Spinal cord (tissue), 10 donors: Measurements from ENCODE around the gene NDEL1. TPM values are rescaled to one million over a fixed set of nuclear protein-coding genes. Genes with fewer than 3 reads are reported as not detected.

ENCODE experiments used
- DNase-seq, 6 donors: peaks; one replicate each; pipeline versions ENCODE4 v3.0.0 to v3.0.0-alpha.2; 2013 to 2015; ENCODE audit warnings: low spot score in 6 of 6, low read depth in 4 of 6
- H3K27ac ChIP-seq: one replicate; pipeline ENCODE4 v1.5.1; 2013; ENCODE audit warnings: low read depth, low read length, control low read depth
- H3K27me3 ChIP-seq: one replicate; pipeline ENCODE4 v1.6.1; 2013; ENCODE audit warnings: low read length; ENCODE audit not compliant: control insufficient read depth, insufficient read depth
- H3K36me3 ChIP-seq: one replicate; pipeline ENCODE4 v1.6.1; 2013; ENCODE audit warnings: low read length; ENCODE audit not compliant: control insufficient read depth, insufficient read depth
- H3K4me1 ChIP-seq: one replicate; pipeline ENCODE4 v1.6.1; 2013; ENCODE audit warnings: low read length; ENCODE audit not compliant: control insufficient read depth, insufficient read depth
- H3K4me3 ChIP-seq: one replicate; pipeline ENCODE4 v1.5.1; 2013; ENCODE audit warnings: low read depth, low read length, control low read depth
- H3K9me3 ChIP-seq: one replicate; pipeline ENCODE4 v1.6.1; 2013; ENCODE audit warnings: low read length; ENCODE audit not compliant: control insufficient read depth, insufficient read depth
- WGBS: methylation state at CpG from one replicate; pipeline ENCODE4 v1.1.5; 2013; ENCODE audit warnings: missing lambda C conversion rate; ENCODE audit not compliant: insufficient coverage; 5-methylcytosine and 5-hydroxymethylcytosine counted together
- polyA plus RNA-seq, 2 donors: library from polyadenylated mRNA; unstranded; fragments of 120-200 nt; gene quantifications; one replicate each; pipeline ENCODE4 v1.2.1, GENCODE V29; 2013; ENCODE audit not compliant: insufficient read length in 2 of 2
- small RNA-seq: library from RNA; depleted of rRNA; stranded (forward); fragments of <200 nt; gene quantifications from one replicate; pipeline ENCODE3, GENCODE V24; 2014; ENCODE audit warnings: low replicate concordance
- total RNA-seq, 2 donors: library from RNA; depleted of rRNA in 1 of 2; stranded (reverse); fragments of 120-200 nt in 1 of 2; fragments of >200 nt in 1 of 2; gene quantifications; one replicate each; pipeline versions ENCODE4 v1.2.3 to v1.2.4, GENCODE V29; 2013 to 2014
- donor health status: healthy.

Gene NDEL1
- total and polyA plus RNA-seq, 4 donors, result 30.7 to 48.9 (median 47.1) TPM

DNA sequence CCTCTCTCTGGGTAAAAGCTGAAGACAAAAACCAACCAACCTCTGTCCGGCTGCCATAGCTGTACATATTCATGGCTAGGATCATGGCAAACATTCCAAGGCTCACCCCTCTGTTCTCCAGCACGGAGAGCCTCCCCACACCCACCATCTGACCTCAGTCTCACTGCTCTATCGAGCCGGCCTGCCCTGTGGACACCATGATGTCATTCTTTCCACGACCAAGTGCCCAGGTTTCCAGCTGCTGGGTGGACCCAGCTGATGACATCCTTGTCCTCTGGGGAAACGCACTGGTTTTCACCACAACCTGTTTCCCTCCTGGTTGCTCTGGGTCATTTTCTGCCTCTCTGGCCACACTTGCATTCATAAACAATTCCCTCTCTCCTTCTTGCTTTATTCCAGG lies 67.7 kb downstream of the NDEL1 start:
- no peak for DNase-seq
- Histone ChIP-seq H3K4me3 (no peak overlapping the region), H3K4me1 (no peaks in the 10 kb centered on the region), H3K27ac (no peak overlapping the region), H3K9me3 (no peaks in the 10 kb centered on the region), H3K27me3 (no peaks in the 10 kb centered on the region), H3K36me3 (peaks cover 74% of the 10 kb centered on the region)
- 85% methylated on average over 6 of the region's 6 CpGs for whole genome bisulfite sequencing

DNA sequence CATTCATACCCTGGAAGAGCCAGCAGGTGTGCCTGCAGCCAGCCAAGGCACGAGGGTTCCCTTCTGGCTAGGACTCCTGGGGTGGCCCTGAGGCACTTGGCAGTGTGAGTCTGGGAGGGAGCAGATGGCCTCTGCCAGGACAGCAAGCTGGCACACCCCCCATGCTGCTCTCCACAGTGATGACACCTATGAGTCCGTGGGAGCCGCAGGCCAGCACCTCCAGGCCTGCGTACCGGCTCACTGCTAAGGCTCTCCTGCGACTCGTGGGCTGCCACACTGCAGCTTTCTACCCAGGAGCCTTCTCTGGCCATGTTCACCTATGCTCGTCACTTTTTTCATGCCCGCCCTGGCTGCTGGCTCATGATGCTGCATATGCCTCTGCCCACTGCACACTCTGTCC lies 68.1 kb downstream of the NDEL1 start:
- 74% methylated on average over 9 of the region's 9 CpGs for WGBS
- Histone ChIP-seq H3K27ac (no peak overlapping the region), H3K4me3 (no peak overlapping the region), H3K9me3 (no peaks in the 10 kb centered on the region), H3K4me1 (no peaks in the 10 kb centered on the region), H3K27me3 (no peaks in the 10 kb centered on the region), H3K36me3 (peaks cover 70% of the 10 kb centered on the region)
- no peak for DNase-seq

DNA sequence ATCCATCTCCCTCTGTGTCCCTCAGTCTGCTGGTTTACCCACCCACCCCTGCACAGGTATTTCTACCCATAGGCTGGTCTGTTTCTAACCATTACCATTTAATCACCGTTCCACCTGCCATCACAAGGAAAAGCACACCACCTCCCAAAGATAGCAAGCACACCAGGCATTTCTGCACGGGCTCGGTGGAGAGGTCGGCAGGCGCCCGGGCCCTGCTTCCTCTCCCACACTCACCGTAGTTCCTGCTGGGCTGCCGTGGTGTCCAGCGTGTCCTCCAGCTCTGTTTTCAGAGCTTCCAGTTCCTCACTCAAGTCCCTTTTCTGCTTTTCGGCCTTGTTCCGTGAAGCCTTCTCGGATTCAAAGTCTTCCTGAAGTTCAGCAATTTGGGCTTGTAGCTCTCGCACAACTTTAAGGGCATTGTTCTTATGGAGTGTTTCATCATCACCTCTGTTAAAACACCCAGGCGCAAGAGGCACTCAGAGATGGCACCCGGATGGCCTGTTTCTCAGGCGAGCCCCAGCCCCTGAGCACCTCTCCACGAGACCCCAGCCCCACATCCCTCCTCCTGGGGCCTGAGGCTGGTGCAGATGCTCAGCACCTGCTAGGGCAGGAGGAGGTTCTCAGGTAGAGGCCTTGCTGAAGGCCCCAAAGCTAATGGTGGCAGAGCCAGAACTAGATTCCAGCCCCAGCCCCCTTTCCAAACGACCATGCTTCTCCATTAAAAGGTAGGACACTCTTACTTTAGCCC lies 69.0 kb downstream of the NDEL1 start:
- DNase-seq, result no peak
- H3K4me1 ChIP-seq, result no peaks in the 10 kb centered on the region
- 97% methylated on average over 12 of the region's 18 CpGs for WGBS
- no peak overlapping the region for H3K4me3 ChIP-seq
- no peaks in the 10 kb centered on the region for H3K9me3 ChIP-seq
- H3K36me3 ChIP-seq, result peaks cover 67% of the 10 kb centered on the region
- H3K27me3 ChIP-seq, result no peaks in the 10 kb centered on the region
- H3K27ac ChIP-seq, result no peak overlapping the region

DNA sequence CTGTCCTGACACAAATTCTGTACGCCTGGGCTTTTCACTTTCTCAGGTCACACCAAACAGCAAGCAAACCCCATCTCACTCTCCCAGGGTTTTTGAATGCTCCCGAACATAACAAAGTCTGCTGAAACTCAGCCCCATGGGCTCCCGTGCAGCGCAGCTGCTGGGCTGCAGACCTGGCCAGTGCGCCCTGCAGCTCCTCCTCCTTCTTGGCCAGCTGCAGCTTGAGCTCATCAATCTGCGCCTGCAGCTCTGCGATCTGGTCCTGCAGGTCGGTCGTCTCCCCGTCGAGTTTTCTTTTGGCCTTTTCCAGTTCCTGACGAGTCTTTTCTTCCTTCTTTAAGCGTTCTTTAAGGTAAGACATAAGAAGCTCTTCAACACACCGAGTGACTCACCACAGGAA lies 70.5 kb downstream of the NDEL1 start:
- no peak for DNase-seq
- Histone ChIP-seq H3K36me3 (peaks cover 59% of the 10 kb centered on the region), H3K4me3 (no peak overlapping the region), H3K4me1 (no peaks in the 10 kb centered on the region), H3K27ac (no peak overlapping the region), H3K9me3 (no peaks in the 10 kb centered on the region), H3K27me3 (no peaks in the 10 kb centered on the region)
- WGBS, result 85% methylated on average over 14 of the region's 14 CpGs

DNA sequence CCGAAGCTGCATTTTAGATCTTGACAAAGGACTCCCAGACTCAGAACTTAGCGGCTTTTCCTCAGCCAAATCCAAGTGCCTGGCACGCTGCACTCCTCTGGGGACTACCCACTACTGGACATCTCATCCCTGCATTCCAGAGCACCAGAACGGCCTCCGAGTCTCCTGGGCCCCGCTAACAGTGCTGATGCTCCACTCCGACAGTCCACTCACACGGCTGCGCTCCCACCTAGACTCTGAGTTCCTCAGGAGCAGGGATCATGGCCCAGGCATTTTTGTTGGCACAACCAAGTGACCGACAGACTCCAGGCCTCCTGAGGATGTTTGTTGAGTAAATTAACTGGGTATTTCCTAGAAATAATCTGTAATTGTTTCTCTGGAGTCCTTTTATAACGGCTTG lies 79.1 kb downstream of the NDEL1 start:
- Histone ChIP-seq H3K36me3 (peaks cover 53% of the 10 kb centered on the region), H3K4me3 (no peak overlapping the region), H3K9me3 (no peaks in the 10 kb centered on the region), H3K27me3 (no peaks in the 10 kb centered on the region), H3K4me1 (no peaks in the 10 kb centered on the region), H3K27ac (no peak overlapping the region)
- no peak for DNase-seq
- WGBS, result 86% methylated on average over 10 of the region's 11 CpGs

Small RNA genes lying within 50 kb of the gene (small RNA-seq; reads per million reads assigned to genes)
- gene RNU7-43P, result not detected

Other genes starting within 250 kb of the NDEL1 start
- gene BORCS6, start 245.7 kb upstream of the NDEL1 start, total RNA-seq, result 1 to 10 TPM; 3.7 to 6.7 TPM
- gene BORCS6, start 245.7 kb upstream of the NDEL1 start, polyA plus RNA-seq, result 1 to 10 TPM; 6.3 to 6.8 TPM
- gene AURKB, start 225.3 kb upstream of the NDEL1 start, total RNA-seq, result 10 to 100 TPM in 1 of 2 donors, 1 to 10 TPM in 1; 8.6 to 15.4 TPM
- gene AURKB, start 225.3 kb upstream of the NDEL1 start, polyA plus RNA-seq, result 10 to 100 TPM; 13.1 to 17.9 TPM
- gene CTC1, start 187.8 kb upstream of the NDEL1 start, total RNA-seq, result 10 to 100 TPM; 11.2 to 14.6 TPM
- 10 to 100 TPM; 23.6 to 30.6 TPM for gene CTC1, start 187.8 kb upstream of the NDEL1 start, polyA plus RNA-seq
- 10 to 100 TPM; 17.4 to 23.1 TPM for gene PFAS, start 186.6 kb upstream of the NDEL1 start, total RNA-seq
- gene PFAS, start 186.6 kb upstream of the NDEL1 start, polyA plus RNA-seq, result 10 to 100 TPM; 32.6 to 38.1 TPM
- 10 to 100 TPM in 1 of 2 donors, 1 to 10 TPM in 1; 9.2 to 19.6 TPM for gene RANGRF, start 147.2 kb upstream of the NDEL1 start, total RNA-seq
- 10 to 100 TPM; 37.7 to 40.5 TPM for gene RANGRF, start 147.2 kb upstream of the NDEL1 start, polyA plus RNA-seq
- 1 to 10 TPM in 1 of 2 donors, under 1 TPM in 1; 0.69 to 2.9 TPM for gene SLC25A35, start 140.5 kb upstream of the NDEL1 start, total RNA-seq
- 1 to 10 TPM; 3.7 to 5.1 TPM for gene SLC25A35, start 140.5 kb upstream of the NDEL1 start, polyA plus RNA-seq
- gene ARHGEF15, start 125.6 kb upstream of the NDEL1 start, total RNA-seq, result 1 to 10 TPM; 2.8 to 4.7 TPM
- 1 to 10 TPM; 8.1 to 9.4 TPM for gene ARHGEF15, start 125.6 kb upstream of the NDEL1 start, polyA plus RNA-seq
- gene ODF4, start 96.0 kb upstream of the NDEL1 start, total RNA-seq, result not detected
- not detected for gene ODF4, start 96.0 kb upstream of the NDEL1 start, polyA plus RNA-seq
- 1,000 to 10,000 TPM; 1,389 to 3,574 TPM for gene RPL26, start 52.7 kb upstream of the NDEL1 start, total RNA-seq
- 1,000 to 10,000 TPM; 1,423 to 1,516 TPM for gene RPL26, start 52.7 kb upstream of the NDEL1 start, polyA plus RNA-seq
- not detected for gene RNF222, start 38.1 kb upstream of the NDEL1 start, total RNA-seq
- under 1 TPM in 1 of 2 donors, not detected in 1; 0.11 TPM for gene RNF222, start 38.1 kb upstream of the NDEL1 start, polyA plus RNA-seq
- 100 to 1,000 TPM; 111 to 121 TPM for gene MYH10, start 194.8 kb downstream of the NDEL1 start, total RNA-seq
- gene MYH10, start 194.8 kb downstream of the NDEL1 start, polyA plus RNA-seq, result 100 to 1,000 TPM in 1 of 2 donors, 10 to 100 TPM in 1; 86.0 to 101 TPM